PC-9 (cell line): ENCODE measurements around the gene TSPEAR. TPM values are rescaled to one million over a fixed set of nuclear protein-coding genes. Genes with fewer than 3 reads are reported as not detected.

Experiments used
- BruUV-seq: library from RNA; stranded (reverse); fragments of 400-500 nt; replicated peaks from 2 replicates; lab custom pipeline; 2021; lab: Mats Ljungman, UMichigan
- CTCF ChIA-PET: fragments of 300-600 bp; sonication (Branson Sonifier 250); formaldehyde crosslinking; loops from one replicate; lab custom pipeline; 2022; ENCODE audit warnings: antibody characterized with exemption; lab: Charles Lee
- POLR2A ChIA-PET: fragments of 300-600 bp; sonication (Branson Sonifier 250); formaldehyde crosslinking; loops from one replicate; lab custom pipeline; 2022; ENCODE audit warnings: antibody characterized with exemption; ENCODE audit not compliant: unreplicated experiment; lab: Charles Lee
- DNase-seq, 2 experiments: peaks; one replicate each; pipeline versions ENCODE4 v3.0.0 to v3.0.0-alpha.2; 2015 to 2022; ENCODE audit warnings: mixed read lengths in 1 of 2
- H2AFZ ChIP-seq: fragments of 200-600 bp; sonication (generic); 2 replicates; pipeline ENCODE4 v1.8.1; 2017; ENCODE audit warnings: antibody characterized with exemption
- H3F3A ChIP-seq: fragments of 200-600 bp; sonication (generic); 2 replicates; pipeline ENCODE4 v1.8.1; 2017; ENCODE audit warnings: antibody characterized with exemption, mild to moderate bottlenecking, low read depth; ENCODE audit not compliant: insufficient read depth
- H3K27ac ChIP-seq: fragments of 200-600 bp; sonication (generic); 2 replicates; pipeline ENCODE4 v1.6.1; 2016; ENCODE audit warnings: mixed run types
- H3K27me3 ChIP-seq: fragments of 200-600 bp; sonication (generic); 2 replicates; pipeline ENCODE4 v1.6.1; 2016; ENCODE audit warnings: low read depth, mixed run types; ENCODE audit not compliant: insufficient read depth
- H3K36me3 ChIP-seq: fragments of 200-600 bp; sonication (generic); 2 replicates; pipeline ENCODE4 v1.6.1; 2016; ENCODE audit warnings: low read depth, mixed run types
- H3K4me1 ChIP-seq: fragments of 200-600 bp; sonication (generic); replicated peaks from 2 replicates; pipeline ENCODE4 v1.6.1; 2016; ENCODE audit warnings: mixed run types; ENCODE audit not compliant: insufficient read depth
- H3K4me2 ChIP-seq: fragments of 200-600 bp; sonication (generic); 2 replicates; pipeline ENCODE4 v1.6.1; 2017; ENCODE audit warnings: mixed run types
- H3K4me3 ChIP-seq: fragments of 200-600 bp; sonication (generic); 2 replicates; pipeline ENCODE4 v1.6.1; 2016; ENCODE audit warnings: mixed run types
- H3K79me2 ChIP-seq: fragments of 200-600 bp; sonication (generic); 2 replicates; pipeline ENCODE4 v1.6.1; 2017; ENCODE audit warnings: low read depth, mixed run types
- H3K9me2 ChIP-seq: fragments of 200-600 bp; sonication (generic); 2 replicates; pipeline ENCODE4 v1.8.1; 2017; ENCODE audit warnings: mild to moderate bottlenecking; ENCODE audit not compliant: insufficient read depth
- H3K9me3 ChIP-seq: fragments of 200-600 bp; sonication (generic); 2 replicates; pipeline ENCODE4 v1.8.1; 2016; ENCODE audit warnings: low read depth; ENCODE audit not compliant: insufficient read depth
- H4K20me1 ChIP-seq: fragments of 200-600 bp; sonication (generic); 2 replicates; pipeline ENCODE4 v1.8.1; 2017; ENCODE audit not compliant: insufficient read depth
- CTCF ChIP-seq: fragments of 200-600 bp; sonication (generic); conservative IDR thresholded peaks from 2 replicates; pipeline ENCODE4 v1.6.1; 2017; ENCODE audit warnings: mixed run types, antibody characterized with exemption, mild to moderate bottlenecking, moderate library complexity
- EZH2 ChIP-seq: fragments of 200-600 bp; sonication (generic); IDR thresholded peaks from 2 replicates; pipeline ENCODE4 v1.8.0; 2017; ENCODE audit warnings: antibody characterized with exemption, low read depth
- intact Hi-C: fragments of 100-400 bp; cut with micrococcal nuclease; formaldehyde crosslinking; loops from one replicate; pipeline ENCODE4 v1.10.0; 2022; ENCODE audit not compliant: unreplicated experiment
- total RNA-seq: library from RNA; stranded (reverse); gene quantifications from 2 replicates; pipeline ENCODE4 v1.2.3, GENCODE V29; 2021

Gene TSPEAR
- total RNA-seq, 1 experiment from 2014 or later = not detected

GRCh38 chr21:44720170-44720569 lies 8.8 kb upstream of the TSPEAR start:
- ChIA-PET POLR2A (no interaction called here), CTCF (no interaction called here)
- intact Hi-C loops = no loop called here
- Histone ChIP-seq H3K4me1 (no peaks in the 10 kb centered on the region), H2AFZ (no peak overlapping the region), H3K9me2 (no peaks in the 10 kb centered on the region), H3F3A (no peaks in the 10 kb centered on the region), H3K4me2 (no peak overlapping the region), H3K36me3 (no peaks in the 10 kb centered on the region), H3K27me3 (peaks cover 53% of the 10 kb centered on the region), H3K79me2 (no peaks in the 10 kb centered on the region), H4K20me1 (no peaks in the 10 kb centered on the region), H3K4me3 (no peak overlapping the region), H3K9me3 (no peaks in the 10 kb centered on the region), H3K27ac (no peak overlapping the region)
- BruUV-seq = no TSS peak
- TF ChIP-seq CTCF (no peak), EZH2 (no peak)
- DNase-seq = no peak

GRCh38 chr21:44718571-44718970 lies 7.2 kb upstream of the TSPEAR start:
- peaks cover 54% of the 10 kb centered on the region for H3K27me3 ChIP-seq

GRCh38 chr21:44718093-44718492 lies 6.7 kb upstream of the TSPEAR start:
- CTCF ChIA-PET = no interaction called here
- DNase-seq = no peak
- no peak overlapping the region for H3K4me3 ChIP-seq
- POLR2A ChIA-PET = no interaction called here
- no peak overlapping the region for H2AFZ ChIP-seq
- H3K36me3 ChIP-seq = no peaks in the 10 kb centered on the region
- intact Hi-C loops = no loop called here
- no peak for TF ChIP-seq CTCF
- TF ChIP-seq EZH2 = no peak
- no peak overlapping the region for H3K27ac ChIP-seq
- no peaks in the 10 kb centered on the region for H3K4me1 ChIP-seq
- no peaks in the 10 kb centered on the region for H3K79me2 ChIP-seq
- no peaks in the 10 kb centered on the region for H3F3A ChIP-seq
- no peaks in the 10 kb centered on the region for H4K20me1 ChIP-seq
- BruUV-seq = no TSS peak
- H3K9me2 ChIP-seq = no peaks in the 10 kb centered on the region
- H3K27me3 ChIP-seq = peaks cover 54% of the 10 kb centered on the region
- H3K9me3 ChIP-seq = no peaks in the 10 kb centered on the region
- H3K4me2 ChIP-seq = no peak overlapping the region

More at GRCh38 chr21:44718571-44718970, 7.2 kb upstream of the TSPEAR start:
- no TSS peak for BruUV-seq
- POLR2A ChIA-PET = no interaction called here
- DNase-seq = no peak
- Histone ChIP-seq H3K4me2 (no peak overlapping the region), H3K79me2 (no peaks in the 10 kb centered on the region), H4K20me1 (no peaks in the 10 kb centered on the region), H3K9me3 (no peaks in the 10 kb centered on the region), H3K4me1 (no peaks in the 10 kb centered on the region), H3K4me3 (no peak overlapping the region), H3F3A (no peaks in the 10 kb centered on the region), H3K9me2 (no peaks in the 10 kb centered on the region), H3K27ac (no peak overlapping the region), H2AFZ (no peak overlapping the region), H3K36me3 (no peaks in the 10 kb centered on the region)
- CTCF ChIA-PET = no interaction called here
- TF ChIP-seq CTCF = no peak
- no peak for TF ChIP-seq EZH2
- intact Hi-C loops = no loop called here
